Stimulated activated CD4-positive, alpha-beta T cell treated with anti-CD3 and anti-CD28 coated beads, Interleukin-15, amount 100 ng/mL, for 24 hours (primary cell): ENCODE measurements around the gene SGK1.
A peak's percentile ranks its signal among the peaks of the same experiment; 100 is the strongest.
"Not testable (repeated sequence)": the region's sequence is repeated elsewhere in the genome, so short reads cannot be mapped to it uniquely, and the experiment has no call there.

Experiments used
- DNase-seq: peaks from one replicate; pipeline ENCODE4 v3.0.0-alpha.2; 2020

SGK1 gene

GRCh38 chr6:134299236-134299635 is 18.7 kb downstream of the SGK1 start:
- no peak for DNase-seq

GRCh38 chr6:134296762-134297161 is 21.1 kb downstream of the SGK1 start:
- DNase-seq, result no peak

- no peak for DNase-seq
Observed at GRCh38 chr6:134295953-134296553, 21.9 kb downstream of the SGK1 start.

- DNase-seq, result no peak
Observed at GRCh38 chr6:134293659-134294161, 24.2 kb downstream of the SGK1 start.

GRCh38 chr6:134291156-134291555 is 26.8 kb downstream of the SGK1 start:
- no peak for DNase-seq

- DNase-seq, result no peak
Observed at GRCh38 chr6:134289204-134289575, 28.7 kb downstream of the SGK1 start.

GRCh38 chr6:134288538-134289203 is 29.2 kb downstream of the SGK1 start:
- peak; percentile 12 for DNase-seq

- no peak for DNase-seq
Observed at GRCh38 chr6:134287859-134288537, 29.9 kb downstream of the SGK1 start.

GRCh38 chr6:134282816-134283215 is 35.1 kb downstream of the SGK1 start:
- DNase-seq, result no peak

GRCh38 chr6:134281388-134281787 is 36.5 kb downstream of the SGK1 start:
- DNase-seq, result no peak

GRCh38 chr6:134278000-134278399 is 39.9 kb downstream of the SGK1 start:
- DNase-seq, result no peak

- DNase-seq, result not testable (repeated sequence)
Observed at GRCh38 chr6:134276891-134277377, 41.0 kb downstream of the SGK1 start.

- DNase-seq, result no peak
Observed at GRCh38 chr6:134272374-134272773, 45.5 kb downstream of the SGK1 start.

GRCh38 chr6:134267917-134268361 is 50.0 kb downstream of the SGK1 start:
- DNase-seq, result no peak

- no peak for DNase-seq
Observed at GRCh38 chr6:134266776-134267175, 51.1 kb downstream of the SGK1 start.

- no peak for DNase-seq
Observed at GRCh38 chr6:134261766-134262165, 56.1 kb downstream of the SGK1 start.

GRCh38 chr6:134258849-134259306 is 59.0 kb downstream of the SGK1 start:
- DNase-seq, result no peak

- DNase-seq, result no peak
Observed at GRCh38 chr6:134257516-134257915, 60.4 kb downstream of the SGK1 start.

- DNase-seq, result no peak
Observed at GRCh38 chr6:134256862-134257261, 61.0 kb downstream of the SGK1 start.

- not testable (repeated sequence) for DNase-seq
Observed at GRCh38 chr6:134255280-134255679, 62.6 kb downstream of the SGK1 start.

- DNase-seq, result no peak
Observed at GRCh38 chr6:134254118-134254517, 63.8 kb downstream of the SGK1 start.

- no peak for DNase-seq
Observed at GRCh38 chr6:134253681-134254080, 64.2 kb downstream of the SGK1 start.

GRCh38 chr6:134251320-134251719 is 66.6 kb downstream of the SGK1 start:
- DNase-seq, result no peak

- no peak for DNase-seq
Observed at GRCh38 chr6:134250776-134251175, 67.1 kb downstream of the SGK1 start.
